NCI-H1105 treated with DMSO at 0.1 percent for 48 hours (cell line): ENCODE measurements around the gene REC114.
"Not testable (repeated sequence)": the region's sequence is repeated elsewhere in the genome, so short reads cannot be mapped to it uniquely, and the experiment has no call there.

Experiments used
- DNase-seq: peaks from one replicate; lab custom pipeline; 2025; lab: John Stamatoyannopoulos, UW

REC114 gene

GRCh38 chr15:73455876-73456275 lies 12.9 kb downstream of the REC114 start:
- DNase-seq = no peak

GRCh38 chr15:73457334-73457733 lies 14.4 kb downstream of the REC114 start:
- no peak for DNase-seq

DNA sequence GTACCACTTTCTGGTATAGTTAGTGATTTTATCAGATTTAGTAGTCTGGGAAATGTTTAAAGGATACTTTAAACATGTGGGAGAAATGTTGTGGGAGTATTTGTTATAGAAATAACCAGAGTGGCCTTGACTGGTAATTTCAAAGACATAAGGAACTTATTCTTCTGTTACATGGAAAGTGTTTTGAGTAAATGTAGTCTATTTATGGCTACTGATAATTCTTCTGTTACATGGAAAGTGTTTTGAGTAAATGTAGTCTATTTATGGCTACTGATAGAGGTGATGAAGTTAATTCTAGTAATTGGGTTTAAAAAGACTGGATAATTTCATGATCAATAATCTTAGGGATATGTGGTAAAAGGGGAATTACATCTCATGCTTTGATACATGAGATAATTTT lies 17.7 kb downstream of the REC114 start:
- no peak for DNase-seq

DNA sequence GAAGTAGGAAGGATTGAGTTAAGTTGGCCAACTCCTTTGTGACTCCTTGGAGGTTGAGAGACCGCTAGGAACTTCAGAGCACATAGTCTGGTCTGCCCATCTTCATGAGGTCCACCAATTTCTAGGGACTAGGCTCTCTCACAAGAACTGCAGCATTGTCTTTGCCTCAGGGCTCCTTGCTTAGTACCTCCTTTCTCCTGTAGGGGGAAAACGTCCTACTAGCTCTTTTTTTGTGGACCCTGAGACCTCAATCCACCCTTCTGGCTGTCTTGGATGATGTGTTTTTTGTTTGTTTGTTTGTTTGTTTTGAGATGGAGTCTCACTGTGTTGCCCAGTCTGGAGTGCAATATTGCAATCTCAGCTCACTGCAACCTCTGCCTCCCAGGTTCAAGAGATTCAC lies 21.6 kb downstream of the REC114 start:
- no peak for DNase-seq

DNA sequence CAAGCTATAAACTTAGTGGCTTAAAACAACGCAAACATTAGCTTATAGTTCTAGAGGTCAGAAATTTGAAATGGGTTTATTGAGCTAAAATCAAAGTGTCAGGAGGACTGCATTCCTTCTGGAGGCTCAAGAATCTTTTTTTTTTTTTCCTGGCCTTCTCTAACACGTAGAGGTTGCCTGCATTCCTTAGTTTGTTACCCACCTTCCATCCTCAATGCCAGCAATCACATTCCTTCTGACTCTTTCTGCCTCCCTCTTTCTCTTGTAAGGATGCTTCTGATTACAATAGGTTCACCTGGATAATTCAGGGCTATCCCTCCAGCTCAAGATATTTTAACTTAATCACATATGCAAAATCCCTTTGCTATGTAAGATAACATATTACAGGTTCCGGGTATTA lies 24.8 kb downstream of the REC114 start:
- no peak for DNase-seq

- no peak for DNase-seq
Measured at GRCh38 chr15:73474785-73475184, 31.8 kb downstream of the REC114 start.

DNA sequence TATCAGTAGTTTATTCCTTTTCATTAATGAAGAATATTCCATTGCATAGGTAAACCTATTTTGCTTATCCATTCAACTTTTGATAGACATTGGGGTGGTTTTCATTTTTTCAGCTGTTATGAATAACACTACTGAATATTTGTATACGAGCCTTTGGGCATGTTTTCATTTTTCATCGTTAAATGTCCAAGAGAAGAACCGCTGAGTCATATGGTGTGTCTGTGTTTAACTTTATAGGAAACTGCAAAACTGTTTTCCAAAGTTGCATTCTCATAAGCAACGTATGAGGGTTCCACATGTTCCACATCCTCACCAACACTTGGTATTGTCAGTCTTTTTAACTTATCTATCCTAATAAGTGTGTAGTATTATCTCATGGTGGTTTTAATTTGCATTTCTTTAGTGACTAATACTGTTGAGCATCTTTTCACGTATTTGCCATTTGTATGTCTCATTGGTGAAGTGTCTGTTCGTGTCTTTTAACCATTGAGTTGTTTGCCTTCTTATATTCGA lies 33.8 kb downstream of the REC114 start:
- DNase-seq = no peak

DNA sequence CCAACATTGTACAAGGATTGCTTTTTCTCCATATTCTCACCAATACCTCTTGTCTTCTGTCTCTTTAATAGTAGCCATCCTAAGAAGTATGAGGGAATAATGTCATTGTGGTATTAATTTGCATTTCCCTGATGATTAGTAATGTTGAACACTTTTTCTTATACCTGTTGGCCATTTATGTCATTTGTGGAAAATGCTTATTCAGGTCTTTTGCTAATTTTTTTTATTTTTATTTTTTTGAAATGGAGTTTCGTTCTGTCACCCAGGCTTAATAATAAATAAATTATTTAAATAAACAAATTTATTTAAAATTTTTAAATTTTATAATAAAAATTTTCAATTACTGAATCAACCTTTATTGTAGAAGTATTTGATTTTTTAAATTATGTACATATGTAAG lies 37.1 kb downstream of the REC114 start:
- DNase-seq = no peak

GRCh38 chr15:73482166-73482565 lies 39.2 kb downstream of the REC114 start:
- DNase-seq = no peak

DNA sequence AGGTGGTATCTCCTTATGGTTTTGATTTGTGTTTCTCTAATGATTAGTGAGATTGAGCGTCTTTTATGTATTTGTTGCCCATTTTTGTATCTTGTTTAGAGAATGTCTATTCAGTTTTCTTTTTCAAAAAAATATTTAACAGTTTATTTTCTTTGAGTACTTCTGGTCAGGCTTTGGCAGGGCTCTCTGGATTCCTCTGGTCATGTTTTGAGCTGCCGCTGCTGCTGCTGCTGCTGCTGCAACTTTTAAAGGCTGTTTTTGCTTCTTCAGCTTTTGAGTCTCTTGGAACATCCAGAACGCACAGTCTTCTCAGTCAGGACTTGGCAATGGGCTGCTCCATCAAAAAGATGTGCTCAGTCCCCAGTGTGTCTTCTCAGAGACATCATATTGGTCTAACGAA lies 40.1 kb downstream of the REC114 start:
- no peak for DNase-seq

GRCh38 chr15:73485372-73485771 lies 42.4 kb downstream of the REC114 start:
- DNase-seq = no peak

- not testable (repeated sequence) for DNase-seq
Measured at GRCh38 chr15:73485885-73486284, 42.9 kb downstream of the REC114 start.

GRCh38 chr15:73488698-73489097 lies 45.7 kb downstream of the REC114 start:
- DNase-seq = no peak

- no peak for DNase-seq
Measured at GRCh38 chr15:73493922-73494321, 51.0 kb downstream of the REC114 start.

DNA sequence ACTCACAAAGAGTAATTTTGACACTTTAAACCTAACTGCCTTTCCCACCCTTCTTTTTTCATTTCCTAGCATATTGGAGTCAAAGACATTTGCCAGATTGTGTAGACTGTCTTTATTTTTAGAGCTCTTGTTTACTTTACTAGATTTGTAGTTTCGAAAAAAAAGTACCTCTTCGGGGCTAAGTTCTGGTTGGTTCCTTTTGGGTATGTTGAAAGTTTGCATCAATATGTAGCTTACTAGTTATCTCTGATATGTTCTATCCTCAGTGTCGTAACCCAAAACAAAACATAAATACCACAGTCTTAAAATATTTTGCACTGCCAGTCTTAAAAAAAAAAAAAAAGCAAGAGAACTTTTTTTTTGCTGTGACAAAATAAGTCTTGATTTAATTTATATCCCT lies 52.2 kb downstream of the REC114 start:
- no peak for DNase-seq

GRCh38 chr15:73500696-73501095 lies 57.7 kb downstream of the REC114 start:
- no peak for DNase-seq

GRCh38 chr15:73504885-73505284 lies 61.9 kb downstream of the REC114 start:
- DNase-seq = no peak

DNA sequence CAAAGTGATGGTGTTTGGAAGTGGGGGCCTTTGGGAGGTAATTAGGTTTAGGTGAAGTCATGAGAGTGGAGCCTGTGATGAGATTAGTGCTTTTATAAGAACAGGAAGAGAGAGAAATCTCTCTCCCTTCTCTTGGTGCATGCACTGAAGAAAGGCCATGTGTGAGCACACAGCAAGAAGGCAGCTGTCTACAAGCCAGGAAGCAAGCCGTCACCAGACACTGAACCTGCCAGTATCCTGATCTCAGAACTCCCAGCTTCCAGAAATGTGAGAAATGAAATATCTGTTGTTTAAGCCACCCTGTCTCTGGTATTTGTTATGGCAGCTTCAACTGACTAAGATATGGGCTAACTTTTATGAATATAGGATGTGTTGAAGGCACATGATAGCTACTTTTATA lies 72.6 kb downstream of the REC114 start:
- no peak for DNase-seq

GRCh38 chr15:73517566-73517965 lies 74.6 kb downstream of the REC114 start:
- DNase-seq = no peak

GRCh38 chr15:73518180-73518862 lies 75.4 kb downstream of the REC114 start:
- peak; percentile 55 for DNase-seq

DNA sequence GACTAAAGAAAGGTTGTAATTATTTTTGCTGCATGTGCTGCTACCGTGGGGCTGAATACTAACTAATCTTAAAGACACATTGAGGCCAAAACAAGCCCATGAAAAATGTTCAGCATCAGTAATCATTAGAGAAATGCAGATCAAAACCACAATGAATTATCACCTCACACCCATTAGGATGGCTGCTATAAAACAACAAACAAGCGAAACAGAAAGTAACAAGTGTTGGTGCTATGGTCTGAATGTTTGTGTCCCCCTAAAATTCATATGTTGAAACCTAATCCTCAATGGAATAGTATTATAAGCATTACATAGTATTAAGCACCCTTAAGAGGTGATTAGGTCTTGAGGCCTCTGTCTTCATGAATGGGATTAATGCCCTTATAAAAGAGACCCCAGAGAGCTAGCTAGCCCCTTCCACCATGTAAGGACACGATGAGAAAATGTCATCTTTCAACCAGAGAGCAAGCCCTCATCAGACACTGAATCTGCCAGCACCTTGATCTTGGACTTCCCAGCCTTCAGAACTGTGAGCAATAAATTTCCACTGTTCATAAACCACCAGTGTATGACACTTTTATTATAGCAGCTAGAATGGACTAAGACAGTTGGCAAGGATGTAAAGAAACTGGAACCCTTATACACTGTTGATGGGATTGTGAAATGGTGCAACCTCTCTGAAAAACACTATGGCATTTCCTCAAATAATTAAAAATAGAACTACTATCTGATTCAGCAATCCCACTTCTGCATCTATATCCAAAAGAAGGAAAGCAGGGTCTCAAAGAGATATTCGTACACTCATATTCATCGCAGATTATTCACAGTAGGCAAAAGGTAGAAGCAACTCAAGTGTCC lies 76.1 kb downstream of the REC114 start:
- no peak for DNase-seq

- no peak for DNase-seq
Measured at GRCh38 chr15:73522011-73522410, 79.0 kb downstream of the REC114 start.

DNA sequence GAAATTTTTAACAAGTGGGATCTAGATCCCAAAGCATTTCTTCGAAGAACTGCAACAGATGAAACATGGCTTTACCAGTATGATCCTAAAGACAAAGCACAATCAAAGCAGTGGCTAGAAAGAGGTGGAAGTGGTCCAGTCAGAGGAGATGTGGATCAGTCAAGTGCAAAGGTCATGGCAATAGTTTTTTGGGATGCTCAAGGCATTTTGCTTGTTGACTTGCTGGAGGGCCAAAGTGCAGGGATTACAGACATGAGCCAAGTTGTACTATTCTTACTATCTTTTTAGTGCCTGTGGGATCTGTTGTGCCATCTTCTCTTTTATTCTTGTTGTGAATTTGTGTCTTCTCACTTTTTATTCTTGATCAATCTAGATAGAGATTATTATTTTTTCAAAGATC lies 82.0 kb downstream of the REC114 start:
- no peak for DNase-seq
